Sigmoid colon (tissue), 7 donors: ENCODE data around the gene GABRE. TPM values are rescaled to one million over a fixed set of nuclear protein-coding genes. Genes with fewer than 3 reads are reported as not detected.

ENCODE experiments used
- DNase-seq: peaks from one replicate; pipeline ENCODE4 v3.0.0-alpha.2; 2019
- H3K27ac ChIP-seq, 4 donors: fragments of 200-600 bp; sonication (generic); one replicate each; pipeline ENCODE4 v1.5.1; 2016 to 2019; ENCODE audit warnings: mild to moderate bottlenecking in 1 of 4
- H3K27me3 ChIP-seq, 3 donors: fragments of 200-600 bp; sonication (generic); one replicate each; pipeline ENCODE4 v1.5.1; 2019; ENCODE audit warnings: mild to moderate bottlenecking in 1 of 3
- H3K36me3 ChIP-seq, 4 donors: fragments of 200-600 bp; sonication (generic); one replicate each; pipeline ENCODE4 v1.5.1; 2016 to 2019
- H3K4me1 ChIP-seq, 4 donors: fragments of 200-600 bp; sonication (generic); one replicate each; pipeline ENCODE4 v1.5.1; 2017 to 2019
- H3K4me3 ChIP-seq, 4 donors: fragments of 200-600 bp; sonication (generic); one replicate each; pipeline ENCODE4 v1.5.1; 2017 to 2019; ENCODE audit warnings: mild to moderate bottlenecking in 2 of 4, moderate library complexity in 1 of 4
- H3K9me3 ChIP-seq, 4 donors: fragments of 200-600 bp in 3 of 4; sonication (generic) in 3 of 4; one replicate each; pipeline versions ENCODE4 v1.5.1 to v1.6.1; 2013 to 2019
- CTCF ChIP-seq, 4 experiments: fragments of 450-650 bp in 3 of 4; fragments of 200-600 bp in 1 of 4; IDR thresholded peaks; one replicate each; pipeline ENCODE4 v1.5.1; 2016 to 2019; ENCODE audit warnings: antibody characterized with exemption in 4 of 4, mild to moderate bottlenecking in 3 of 4, moderate library complexity in 2 of 4
- EP300 ChIP-seq, 4 donors: sonication (generic); formaldehyde crosslinking; IDR thresholded peaks; one replicate each; pipeline ENCODE4 v1.6.1; 2017; ENCODE audit warnings: antibody characterized with exemption in 4 of 4
- POLR2A ChIP-seq, 2 donors: fragments of 450-650 bp; IDR thresholded peaks; one replicate each; pipeline ENCODE4 v1.6.1; 2016; ENCODE audit warnings: antibody characterized with exemption in 2 of 2, mild to moderate bottlenecking in 2 of 2, moderate library complexity in 2 of 2
- POLR2AphosphoS5 ChIP-seq, 4 donors: sonication (generic); formaldehyde crosslinking; IDR thresholded peaks; one replicate each; pipeline ENCODE4 v1.6.1; 2017; ENCODE audit warnings: antibody characterized with exemption in 4 of 4
- WGBS, 2 donors: extraction: QIAGEN DNeasy Blood & Tissue Kit; methylation state at CpG; one replicate each; pipeline ENCODE4 v1.1.7; 2013; 5-methylcytosine and 5-hydroxymethylcytosine counted together
- intact Hi-C: fragments of 100-400 bp; cut with DNase I; formaldehyde crosslinking; loops from one replicate; pipeline ENCODE4 v1.15.1; 2023
- polyA plus RNA-seq, 3 donors: library from polyadenylated mRNA; stranded (reverse); fragments of 200-250 nt; gene quantifications; one replicate each; pipeline ENCODE4 v1.2.3, GENCODE V29; 2013
- total RNA-seq, 4 donors: library from RNA; depleted of rRNA; stranded (reverse); fragments of >200 nt; gene quantifications; one replicate each; pipeline ENCODE4 v1.1.0, GENCODE V29; 2016
- donor health status: healthy with polysubstance abuse.
- donor health status: Bipolar disorder and iron deficiency.
- donor health status: healthy.

The GABRE gene
- total and polyA plus RNA-seq, 7 donors = 0.23 to 18.0 (median 5.4) TPM

GRCh38 chrX:151923648-151924047 lies 50.8 kb downstream of the GABRE start:
- DNase-seq = no peak
- Histone ChIP-seq H3K36me3 (no peaks in the 10 kb centered on the region), H3K4me1 (no peaks in the 10 kb centered on the region), H3K27me3 (no peaks in the 10 kb centered on the region), H3K9me3 (no peaks in the 10 kb centered on the region), H3K4me3 (no peak overlapping the region), H3K27ac (no peak overlapping the region)
- intact Hi-C loops = no loop called here
- 93 to 94% methylated on average over 6 of the region's 6 CpGs for WGBS, 2 donors
- no peak for TF ChIP-seq CTCF (IDR thresholded peaks at IDR 0.05)
- no peak for TF ChIP-seq POLR2AphosphoS5 (IDR thresholded peaks at IDR 0.05)
- TF ChIP-seq EP300 (IDR thresholded peaks at IDR 0.05) = no peak
- no peak for TF ChIP-seq POLR2A (IDR thresholded peaks at IDR 0.05)

- no peaks in the 10 kb centered on the region for H3K27me3 ChIP-seq
- H3K36me3 ChIP-seq = no peaks in the 10 kb centered on the region
- intact Hi-C loops = no loop called here
- no peaks in the 10 kb centered on the region for H3K9me3 ChIP-seq
- H3K4me3 ChIP-seq = no peak overlapping the region
- no peak for DNase-seq
- H3K27ac ChIP-seq = no peak overlapping the region
- WGBS, 2 donors = 95% methylated on average over 5 of the region's 5 CpGs
- H3K4me1 ChIP-seq = no peaks in the 10 kb centered on the region
- no peak for TF ChIP-seq EP300 (IDR thresholded peaks at IDR 0.05)
- TF ChIP-seq POLR2A (IDR thresholded peaks at IDR 0.05) = no peak
- no peak for TF ChIP-seq CTCF (IDR thresholded peaks at IDR 0.05)
- TF ChIP-seq POLR2AphosphoS5 (IDR thresholded peaks at IDR 0.05) = no peak
Measured at GRCh38 chrX:151922692-151923091, 51.8 kb downstream of the GABRE start.

GRCh38 chrX:151921866-151922265 lies 52.6 kb downstream of the GABRE start:
- no peak for DNase-seq
- Histone ChIP-seq H3K36me3 (no peaks in the 10 kb centered on the region), H3K27me3 (no peaks in the 10 kb centered on the region), H3K4me3 (no peak overlapping the region), H3K27ac (no peak overlapping the region), H3K4me1 (no peaks in the 10 kb centered on the region), H3K9me3 (no peaks in the 10 kb centered on the region)
- 83 to 89% methylated on average over 5 of the region's 5 CpGs for WGBS, 2 donors
- intact Hi-C loops = no loop called here
- TF ChIP-seq POLR2AphosphoS5 (IDR thresholded peaks at IDR 0.05) (no peak), POLR2A (IDR thresholded peaks at IDR 0.05) (no peak), EP300 (IDR thresholded peaks at IDR 0.05) (no peak), CTCF (IDR thresholded peaks at IDR 0.05) (no peak)

- intact Hi-C loops = no loop called here
- H3K4me3 ChIP-seq = no peak overlapping the region
- H3K36me3 ChIP-seq = no peaks in the 10 kb centered on the region
- TF ChIP-seq POLR2A (IDR thresholded peaks at IDR 0.05) = no peak
- TF ChIP-seq POLR2AphosphoS5 (IDR thresholded peaks at IDR 0.05) = no peak
- no peak for TF ChIP-seq EP300 (IDR thresholded peaks at IDR 0.05)
- no peak for TF ChIP-seq CTCF (IDR thresholded peaks at IDR 0.05)
- no peaks in the 10 kb centered on the region for H3K9me3 ChIP-seq
- no peak overlapping the region for H3K27ac ChIP-seq
- WGBS, 2 donors = 88 to 93% methylated on average over 10 of the region's 10 CpGs
- no peaks in the 10 kb centered on the region for H3K27me3 ChIP-seq
- no peak for DNase-seq
- no peaks in the 10 kb centered on the region for H3K4me1 ChIP-seq
Measured at GRCh38 chrX:151921292-151921691, 53.2 kb downstream of the GABRE start.

- no peaks in the 10 kb centered on the region for H3K36me3 ChIP-seq
- no peaks in the 10 kb centered on the region for H3K9me3 ChIP-seq
- no peak for DNase-seq
- intact Hi-C loops = no loop called here
- H3K27ac ChIP-seq = no peak overlapping the region
- WGBS, 2 donors = 70 to 72% methylated on average over 6 of the region's 6 CpGs
- TF ChIP-seq POLR2A (IDR thresholded peaks at IDR 0.05) (no peak), CTCF (IDR thresholded peaks at IDR 0.05) (no peak), POLR2AphosphoS5 (IDR thresholded peaks at IDR 0.05) (no peak), EP300 (IDR thresholded peaks at IDR 0.05) (no peak)
- H3K4me3 ChIP-seq = no peak overlapping the region
- no peaks in the 10 kb centered on the region for H3K27me3 ChIP-seq
- no peaks in the 10 kb centered on the region for H3K4me1 ChIP-seq
Measured at GRCh38 chrX:151920530-151920929, 53.9 kb downstream of the GABRE start.
